H9 (cell line): ENCODE measurements around the gene TOP1. TPM values are rescaled to one million over a fixed set of nuclear protein-coding genes. Genes with fewer than 3 reads are reported as not detected.

Experiments used
- DNase-seq: peaks from one replicate; pipeline ENCODE4 v3.0.0-alpha.2; 2017
- H2AFZ ChIP-seq: one replicate; pipeline ENCODE4 v1.6.1; 2013; ENCODE audit warnings: mild to moderate bottlenecking, low read length, control low read depth, moderate library complexity
- H2AK5ac ChIP-seq: 2 replicates; pipeline ENCODE4 v1.6.1; 2013; ENCODE audit warnings: low read length, control low read depth, mixed read lengths; ENCODE audit not compliant: insufficient read length
- H2BK120ac ChIP-seq: one replicate; pipeline ENCODE4 v1.6.1; 2013; ENCODE audit warnings: low read depth, mild to moderate bottlenecking, low read length, control low read depth, inconsistent platforms; ENCODE audit not compliant: poor library complexity, severe bottlenecking
- H2BK12ac ChIP-seq: 2 replicates; pipeline ENCODE4 v1.6.1; 2013; ENCODE audit warnings: low read length, control low read depth, mixed read lengths, low read depth; ENCODE audit not compliant: insufficient read length
- H2BK15ac ChIP-seq: 2 replicates; pipeline ENCODE4 v1.6.1; 2013; ENCODE audit warnings: low read depth, low read length, control low read depth
- H2BK20ac ChIP-seq: one replicate; pipeline ENCODE4 v1.6.1; 2013; ENCODE audit warnings: low read depth, mild to moderate bottlenecking, low read length, control low read depth, inconsistent platforms; ENCODE audit not compliant: poor library complexity, severe bottlenecking
- H2BK5ac ChIP-seq: 2 replicates; pipeline ENCODE4 v1.6.1; 2013; ENCODE audit warnings: low read length, control low read depth, mixed read lengths; ENCODE audit not compliant: insufficient read length
- H3K14ac ChIP-seq: 2 replicates; pipeline ENCODE4 v1.6.1; 2013; ENCODE audit warnings: low read length, control low read depth; ENCODE audit not compliant: insufficient read depth
- H3K18ac ChIP-seq: 2 replicates; pipeline ENCODE4 v1.6.1; 2013; ENCODE audit warnings: low read depth, mild to moderate bottlenecking, mixed read lengths, low read length, control low read depth; ENCODE audit not compliant: insufficient read length
- H3K23ac ChIP-seq: 2 replicates; pipeline ENCODE4 v1.6.1; 2013; ENCODE audit warnings: low read length, control low read depth, mixed read lengths, low read depth; ENCODE audit not compliant: insufficient read length
- H3K23me2 ChIP-seq: 2 replicates; pipeline ENCODE4 v1.6.1; 2013; ENCODE audit warnings: low read depth, mild to moderate bottlenecking, mixed read lengths, low read length, control low read depth; ENCODE audit not compliant: insufficient read length, poor library complexity, severe bottlenecking
- H3K27ac ChIP-seq: 2 replicates; pipeline ENCODE4 v1.5.1; 2013; ENCODE audit warnings: low read length, control low read depth, mixed read lengths, low read depth; ENCODE audit not compliant: insufficient read length
- H3K27me3 ChIP-seq: 2 replicates; pipeline ENCODE4 v1.6.1; 2013; ENCODE audit warnings: low read length, control low read depth, inconsistent platforms; ENCODE audit not compliant: insufficient read depth
- H3K4ac ChIP-seq: 2 replicates; pipeline ENCODE4 v1.6.1; 2013; ENCODE audit warnings: low read depth, mild to moderate bottlenecking, control low read depth, inconsistent platforms, low read length, moderate library complexity
- H3K4me1 ChIP-seq: 2 replicates; pipeline ENCODE4 v1.6.1; 2013; ENCODE audit warnings: low read length, control low read depth, inconsistent platforms; ENCODE audit not compliant: insufficient read depth
- H3K4me2 ChIP-seq: 2 replicates; pipeline ENCODE4 v1.6.1; 2013; ENCODE audit warnings: low read length, control low read depth, mixed read lengths; ENCODE audit not compliant: insufficient read length, insufficient read depth
- H3K56ac ChIP-seq: 2 replicates; pipeline ENCODE4 v1.6.1; 2013; ENCODE audit warnings: low read depth, mild to moderate bottlenecking, mixed read lengths, low read length, control low read depth; ENCODE audit not compliant: insufficient read length
- H3K79me1 ChIP-seq: 2 replicates; pipeline ENCODE4 v1.6.1; 2013; ENCODE audit warnings: low read depth, mild to moderate bottlenecking, moderate library complexity, low read length, control low read depth, inconsistent platforms; ENCODE audit not compliant: insufficient read depth, poor library complexity, severe bottlenecking
- H3K79me2 ChIP-seq: 2 replicates; pipeline ENCODE4 v1.6.1; 2013; ENCODE audit warnings: low read length, control low read depth, inconsistent platforms; ENCODE audit not compliant: insufficient read depth
- H3K9ac ChIP-seq: 2 replicates; pipeline ENCODE4 v1.6.1; 2013; ENCODE audit warnings: low read length, control low read depth, mixed read lengths; ENCODE audit not compliant: insufficient read length; ENCODE audit errors: extremely low read depth
- H3K9me3 ChIP-seq: one replicate; pipeline ENCODE4 v1.6.1; 2013; ENCODE audit warnings: low read depth, low read length, inconsistent platforms; ENCODE audit not compliant: control insufficient read depth
- H3T11ph ChIP-seq: one replicate; pipeline ENCODE4 v1.6.1; 2013; ENCODE audit warnings: mild to moderate bottlenecking, low read length, control low read depth, inconsistent platforms
- H4K20me1 ChIP-seq: one replicate; pipeline ENCODE4 v1.6.1; 2013; ENCODE audit not compliant: control insufficient read depth, insufficient read length, insufficient read depth
- H4K5ac ChIP-seq: 2 replicates; pipeline ENCODE4 v1.6.1; 2013; ENCODE audit warnings: low read depth, mild to moderate bottlenecking, mixed read lengths, low read length, control low read depth; ENCODE audit not compliant: insufficient read length
- H4K8ac ChIP-seq: replicated peaks from 2 replicates; pipeline ENCODE4 v1.6.1; 2013; ENCODE audit warnings: low read length, control low read depth, mixed read lengths, low read depth; ENCODE audit not compliant: insufficient read length
- H4K91ac ChIP-seq: 2 replicates; pipeline ENCODE4 v1.6.1; 2013; ENCODE audit warnings: low read depth, mild to moderate bottlenecking, moderate library complexity, mixed read lengths, low read length, control low read depth; ENCODE audit not compliant: insufficient read length
- H3K27ac Mint-ChIP-seq, 3 experiments: 2 replicates in 2 of 3; 3 replicates in 1 of 3; pipeline ENCODE4 v1.8.0; 2020 to 2021; ENCODE audit warnings: mixed read lengths in 3 of 3, mild to moderate bottlenecking in 1 of 3, moderate library complexity in 1 of 3
- H3K27me3 Mint-ChIP-seq: 2 replicates; pipeline ENCODE4 v1.8.0; 2021; ENCODE audit warnings: low read depth, mild to moderate bottlenecking, moderate library complexity, mixed read lengths
- H3K36me3 Mint-ChIP-seq, 3 experiments: 2 replicates in 2 of 3; 3 replicates in 1 of 3; pipeline ENCODE4 v1.8.0; 2020 to 2021; ENCODE audit warnings: low read depth in 3 of 3, mixed read lengths in 3 of 3; ENCODE audit not compliant: insufficient read depth in 1 of 3
- H3K4me1 Mint-ChIP-seq, 2 experiments: 2 replicates each; pipeline ENCODE4 v1.8.0; 2020; ENCODE audit warnings: mixed read lengths in 2 of 2
- H3K4me3 Mint-ChIP-seq, 2 experiments: 2 replicates in 1 of 2; 3 replicates in 1 of 2; pipeline ENCODE4 v1.8.0; 2020 to 2021; ENCODE audit warnings: mild to moderate bottlenecking in 2 of 2, mixed read lengths in 2 of 2, moderate library complexity in 1 of 2
- H3K9me3 Mint-ChIP-seq, 2 experiments: 2 replicates in 1 of 2; 3 replicates in 1 of 2; pipeline ENCODE4 v1.8.0; 2020; ENCODE audit warnings: mild to moderate bottlenecking in 2 of 2, mixed read lengths in 2 of 2, moderate library complexity in 1 of 2
- WGBS: extraction: QIAGEN DNeasy Blood & Tissue Kit; methylation state at CpG from one replicate; pipeline ENCODE4 v1.1.7; 2013; ENCODE audit warnings: missing lambda C conversion rate, low lambda C conversion rate, mixed read lengths; ENCODE audit not compliant: insufficient read length; ENCODE audit errors: extremely low coverage; 5-methylcytosine and 5-hydroxymethylcytosine counted together
- total RNA-seq: library from RNA; stranded (reverse); gene quantifications from 2 replicates; pipeline ENCODE4 v1.2.1, GENCODE V29; 2021
- TF ChIP-seq, protein P1 (sequence below): fragments of 200-600 bp; sonication (generic); conservative IDR thresholded peaks from 3 replicates; pipeline ENCODE4 v1.8.0; 2021; ENCODE audit warnings: antibody characterized with exemption, mild to moderate bottlenecking

Gene TOP1
- total RNA-seq, 1 experiment from 2014 or later = 96.4 TPM

DNA sequence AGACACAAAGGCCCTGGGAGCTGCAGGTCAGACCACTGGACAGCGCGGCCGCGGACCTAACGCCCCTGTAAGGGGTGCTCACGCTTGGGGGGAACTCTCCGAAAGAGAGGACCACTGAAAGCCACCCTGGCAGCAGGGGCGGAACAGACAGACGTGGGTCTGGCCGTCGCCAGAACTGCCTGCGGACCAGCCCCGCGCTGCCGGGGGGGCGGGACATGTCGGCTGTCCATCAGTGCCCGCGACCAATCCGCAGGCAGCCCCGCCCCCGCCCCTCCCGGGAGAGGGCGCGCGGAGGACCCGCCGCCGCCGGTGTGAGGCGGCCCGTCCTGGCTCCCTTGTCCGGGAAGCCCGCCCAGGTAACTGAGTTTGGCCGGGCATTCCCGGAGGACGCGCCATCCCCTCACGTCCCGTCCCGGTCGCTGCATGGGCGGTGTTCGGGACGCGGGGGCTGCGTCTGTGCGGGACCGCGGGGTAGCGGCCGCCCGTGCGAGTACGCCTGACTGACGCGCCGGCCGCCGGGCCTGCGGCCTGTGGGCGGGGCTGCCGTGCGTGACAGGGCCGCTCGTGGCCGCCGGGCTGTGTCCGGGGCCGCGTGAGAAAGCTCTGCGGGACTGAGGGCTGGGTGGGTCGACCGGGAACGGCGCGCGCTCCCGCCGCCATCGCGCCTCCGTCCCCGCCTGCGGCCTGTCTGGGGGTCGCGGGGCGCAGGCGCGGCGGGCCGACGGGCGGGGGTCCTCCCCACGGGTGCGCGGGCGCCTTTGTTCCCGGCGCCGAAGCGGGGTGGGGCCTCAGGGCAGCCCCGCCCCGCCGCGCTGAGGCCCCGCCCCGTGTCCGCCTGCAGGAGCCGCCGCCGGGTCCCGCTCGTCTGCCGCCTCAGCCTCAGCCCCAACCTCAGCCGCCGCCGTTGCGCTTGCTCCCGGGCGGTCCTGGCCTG lies 108.3 kb downstream of the TOP1 start, which contains the start of gene PLCG1:
TSS of gene PLCG1 (plus strand) at position 864 of the 934 bp plus-strand sequence. CDS start 99 bp downstream, outside the sequence.
- H3K23ac ChIP-seq = no peak within 1 kb of the TSS
- Mint-ChIP-seq H3K27me3 (peaks cover 10% of the 10 kb centered on the region), H3K36me3 (peaks cover 3 to 14% (median 11%) of the 10 kb centered on the region in 3 experiments; a peak in 6 of 7 replicates), H3K4me1 (peaks cover 48% of the 10 kb centered on the region in 2 experiments), H3K4me3 (peak within 1 kb of the TSS; percentile 91 to 93), H3K27ac (peak within 1 kb of the TSS; percentile 73 to 98 (median 97)), H3K9me3 (no peaks in the 10 kb centered on the region; a peak in 2 of 5 replicates)
- H4K8ac ChIP-seq = no peak within 1 kb of the TSS
- H4K20me1 ChIP-seq = no peaks in the 10 kb centered on the region
- peaks cover 20% of the 10 kb centered on the region for H3K23me2 ChIP-seq
- H2AK5ac ChIP-seq = no peak within 1 kb of the TSS
- H3K79me2 ChIP-seq = peaks cover 38% of the 10 kb centered on the region
- H3K14ac ChIP-seq = peak within 1 kb of the TSS; percentile 94
- H2BK120ac ChIP-seq = no peak within 1 kb of the TSS
- no peak within 1 kb of the TSS for H2BK20ac ChIP-seq
- no peaks in the 10 kb centered on the region for H3K79me1 ChIP-seq
- H3K56ac ChIP-seq = no peak within 1 kb of the TSS
- no peak within 1 kb of the TSS for H3K27ac ChIP-seq
- peak within 1 kb of the TSS; percentile 81 for H3K4me2 ChIP-seq
- TF ChIP-seq, protein P1, sequence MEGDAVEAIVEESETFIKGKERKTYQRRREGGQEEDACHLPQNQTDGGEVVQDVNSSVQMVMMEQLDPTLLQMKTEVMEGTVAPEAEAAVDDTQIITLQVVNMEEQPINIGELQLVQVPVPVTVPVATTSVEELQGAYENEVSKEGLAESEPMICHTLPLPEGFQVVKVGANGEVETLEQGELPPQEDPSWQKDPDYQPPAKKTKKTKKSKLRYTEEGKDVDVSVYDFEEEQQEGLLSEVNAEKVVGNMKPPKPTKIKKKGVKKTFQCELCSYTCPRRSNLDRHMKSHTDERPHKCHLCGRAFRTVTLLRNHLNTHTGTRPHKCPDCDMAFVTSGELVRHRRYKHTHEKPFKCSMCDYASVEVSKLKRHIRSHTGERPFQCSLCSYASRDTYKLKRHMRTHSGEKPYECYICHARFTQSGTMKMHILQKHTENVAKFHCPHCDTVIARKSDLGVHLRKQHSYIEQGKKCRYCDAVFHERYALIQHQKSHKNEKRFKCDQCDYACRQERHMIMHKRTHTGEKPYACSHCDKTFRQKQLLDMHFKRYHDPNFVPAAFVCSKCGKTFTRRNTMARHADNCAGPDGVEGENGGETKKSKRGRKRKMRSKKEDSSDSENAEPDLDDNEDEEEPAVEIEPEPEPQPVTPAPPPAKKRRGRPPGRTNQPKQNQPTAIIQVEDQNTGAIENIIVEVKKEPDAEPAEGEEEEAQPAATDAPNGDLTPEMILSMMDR = no peak
- no peaks in the 10 kb centered on the region for H3K9me3 ChIP-seq
- H3K4me1 ChIP-seq = peaks cover 21% of the 10 kb centered on the region; the same call in 1 of the 2 replicates
- no peak within 1 kb of the TSS for H3T11ph ChIP-seq
- DNase-seq = peak; percentile 91
- H3K18ac ChIP-seq = peak within 1 kb of the TSS; percentile 93
- H4K5ac ChIP-seq = no peak within 1 kb of the TSS
- H3K4ac ChIP-seq = no peak within 1 kb of the TSS
- no peak within 1 kb of the TSS for H2BK5ac ChIP-seq
- H2BK15ac ChIP-seq = no peak within 1 kb of the TSS; the same call in 1 of the 2 replicates
- H3K27me3 ChIP-seq = no peaks in the 10 kb centered on the region
- no peak within 1 kb of the TSS for H4K91ac ChIP-seq
- no peak within 1 kb of the TSS for H2AFZ ChIP-seq
- WGBS = no CpG with 5 or more reads among the region's 121 CpGs
- no peak within 1 kb of the TSS for H2BK12ac ChIP-seq
- peak within 1 kb of the TSS; percentile 96 for H3K9ac ChIP-seq
